NCI-H748 treated with DMSO at 0.1 percent for 48 hours (cell line): ENCODE results near the gene PTPRN2.

Experiments used
- DNase-seq: peaks from one replicate; lab custom pipeline; 2025; lab: John Stamatoyannopoulos, UW

The PTPRN2 gene

DNA sequence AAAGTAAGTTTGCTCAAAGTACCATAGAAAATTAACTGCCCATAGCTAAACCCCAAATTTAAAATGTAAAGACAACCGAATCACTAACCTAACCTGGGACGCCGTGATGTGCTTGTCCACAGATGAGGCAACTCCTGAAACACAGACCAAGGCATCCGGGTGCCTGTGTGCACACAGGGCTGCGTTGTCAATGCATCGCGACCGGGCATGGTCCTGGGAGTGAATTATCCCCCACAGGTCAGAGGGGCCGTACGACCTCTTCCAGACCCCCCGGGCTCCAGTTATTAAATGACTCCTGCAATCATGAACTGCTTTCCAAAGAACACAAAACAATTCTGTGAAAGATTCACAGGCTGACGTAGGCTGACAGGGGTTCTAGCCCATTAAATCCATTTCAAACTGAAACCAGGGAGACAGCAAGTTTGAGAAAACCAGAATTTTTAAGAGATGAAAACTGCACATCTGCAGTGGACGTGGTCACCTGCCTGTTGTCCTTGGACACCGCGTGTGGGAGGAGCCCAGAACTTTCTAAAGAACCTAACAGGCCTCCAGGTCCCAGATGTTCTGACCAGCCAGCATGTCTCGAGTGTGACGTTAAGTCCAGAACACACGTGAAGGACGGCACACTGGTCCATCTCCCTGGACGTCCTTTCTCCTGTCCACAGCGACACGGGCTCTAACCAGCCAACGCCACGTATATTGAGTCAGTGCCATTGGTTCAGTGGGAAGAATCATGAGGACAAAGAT, 953.0 kb downstream of the PTPRN2 start:
- DNase-seq: no peak

DNA sequence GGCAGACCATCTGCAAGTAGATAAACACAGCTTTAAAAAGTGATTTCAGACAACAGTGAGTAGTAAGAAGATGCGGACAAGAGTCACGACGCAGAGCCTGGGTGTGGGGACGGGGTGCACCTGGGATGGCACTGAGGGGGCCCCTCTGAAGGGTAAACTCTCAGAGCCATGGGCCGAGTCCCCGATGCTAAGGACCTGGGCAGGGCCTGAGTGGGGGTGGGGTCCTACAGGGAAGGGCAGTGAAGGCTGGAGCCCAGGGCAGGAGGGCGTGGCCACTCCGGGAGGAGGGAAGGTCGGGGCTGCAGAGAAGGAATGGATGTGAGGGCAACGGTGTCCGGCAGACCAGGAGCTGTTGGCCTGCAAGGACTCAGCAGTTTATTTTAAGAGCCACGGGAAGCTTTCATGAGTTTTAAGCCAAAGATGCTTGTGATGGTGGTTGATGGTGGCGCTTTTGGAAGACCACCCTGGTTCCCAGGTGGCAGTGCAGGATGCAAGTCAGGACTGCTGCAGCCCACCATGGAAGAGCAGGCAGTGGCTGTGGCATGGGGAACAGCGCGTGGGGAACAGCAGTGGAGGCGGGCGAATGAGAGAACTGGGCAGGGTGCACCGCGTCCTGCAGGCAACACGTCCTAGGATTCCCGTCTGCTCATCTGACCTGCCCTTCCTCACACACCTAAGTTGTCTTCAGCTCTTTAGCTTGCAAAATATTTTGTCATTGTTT, 954.0 kb downstream of the PTPRN2 start:
- DNase-seq: no peak

DNA sequence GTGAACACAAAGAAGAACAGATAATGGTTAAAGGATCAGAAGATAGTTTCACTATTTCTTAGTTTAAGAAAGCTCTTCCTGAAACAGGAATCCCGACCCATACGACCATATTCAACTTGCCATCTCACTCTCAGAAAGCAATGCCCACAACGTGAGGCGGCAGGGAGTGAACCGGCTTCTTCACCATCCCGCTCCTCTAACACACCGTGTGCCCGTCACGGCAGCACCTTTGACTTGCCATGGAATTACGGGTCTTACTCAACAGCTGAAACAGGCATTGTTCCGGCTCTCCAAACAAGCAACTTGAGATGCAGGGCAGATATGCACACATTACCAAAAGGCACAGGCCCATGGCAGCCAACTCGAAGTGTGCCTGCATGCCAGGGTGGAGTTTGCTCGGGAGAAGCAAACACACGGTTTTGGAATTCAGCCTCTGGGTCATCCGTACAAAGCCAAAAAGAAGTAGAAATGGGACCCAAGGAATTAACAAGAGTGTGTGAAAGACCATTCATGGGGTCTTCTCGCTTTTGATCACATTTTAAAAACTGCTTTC, 957.2 kb downstream of the PTPRN2 start:
- DNase-seq: no peak

DNA sequence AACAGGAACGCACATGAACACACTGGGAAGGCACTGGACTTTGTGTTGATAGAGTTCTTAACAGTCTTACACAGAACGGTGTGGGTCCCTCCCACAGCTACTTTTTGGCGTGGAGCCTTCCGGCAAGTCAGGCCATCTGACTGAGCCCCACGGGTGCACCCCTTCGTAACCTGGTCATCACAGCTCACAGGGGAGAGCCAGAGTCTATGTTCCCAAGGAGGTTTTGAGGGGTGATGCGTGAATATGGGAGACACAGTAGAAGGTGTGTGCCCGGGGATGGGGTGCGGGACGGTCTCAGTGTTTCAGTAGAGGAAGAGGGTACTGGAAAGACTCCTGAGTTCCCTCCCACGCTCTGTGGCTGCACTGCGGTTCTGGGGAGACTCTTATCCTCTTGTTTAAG, 959.2 kb downstream of the PTPRN2 start:
- DNase-seq: no peak

DNA sequence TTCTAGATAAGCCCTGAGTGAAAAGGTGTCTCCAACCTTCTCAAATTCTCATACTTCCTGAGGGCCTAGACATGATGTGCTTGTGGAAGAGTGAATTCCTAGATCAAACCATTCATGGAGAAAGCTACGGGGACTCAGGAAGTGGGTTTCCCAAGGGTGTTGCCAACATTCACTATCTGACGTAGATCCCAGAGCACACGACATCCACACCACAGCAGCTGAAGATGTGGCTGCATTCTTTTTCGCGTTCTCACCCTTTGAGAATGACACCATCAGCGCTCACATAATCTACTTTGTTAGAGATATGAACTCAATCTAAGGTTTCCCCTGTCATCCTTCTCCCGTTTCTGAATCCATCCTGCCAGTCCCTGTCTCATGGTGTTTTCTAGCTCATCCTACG, 960.0 kb downstream of the PTPRN2 start:
- DNase-seq: no peak

GRCh38 chr7:157627033-157627432, 960.6 kb downstream of the PTPRN2 start:
- DNase-seq: no peak

DNA sequence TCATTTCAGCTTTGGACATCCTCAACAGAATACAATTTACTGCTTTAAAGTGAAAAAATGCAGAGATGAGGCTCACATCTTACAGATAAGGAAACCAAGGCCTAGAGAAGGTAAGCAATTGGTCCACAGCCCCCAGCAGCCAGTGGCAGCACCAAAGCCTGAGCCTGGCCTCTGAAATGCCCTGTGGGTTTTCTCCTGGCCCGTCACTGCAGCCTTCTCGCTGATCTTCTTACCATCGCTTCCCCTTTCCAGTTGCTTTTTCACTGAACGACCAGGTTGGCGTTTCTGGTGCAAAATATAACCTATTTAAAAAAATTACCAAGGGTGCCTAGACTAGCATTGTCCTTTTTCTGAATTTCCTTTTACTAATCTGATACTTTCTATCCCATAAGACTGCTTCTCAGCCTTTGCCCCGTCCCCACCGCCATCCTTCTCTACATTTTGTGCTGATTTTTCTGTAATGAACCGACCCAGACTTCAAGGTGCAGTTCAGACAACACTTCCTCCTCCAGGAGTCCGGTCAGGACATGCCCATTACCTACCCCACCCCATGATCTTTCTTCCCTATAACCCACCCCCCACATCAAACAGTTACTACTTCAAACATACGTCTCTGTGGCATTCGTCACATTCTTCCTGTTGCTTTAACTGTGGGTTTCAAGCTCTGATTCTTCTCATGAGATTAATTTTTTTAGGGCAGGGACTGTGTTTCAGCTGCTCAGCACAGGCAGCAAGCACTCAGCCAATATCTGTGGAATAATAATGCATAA, 961.5 kb downstream of the PTPRN2 start:
- DNase-seq: no peak

DNA sequence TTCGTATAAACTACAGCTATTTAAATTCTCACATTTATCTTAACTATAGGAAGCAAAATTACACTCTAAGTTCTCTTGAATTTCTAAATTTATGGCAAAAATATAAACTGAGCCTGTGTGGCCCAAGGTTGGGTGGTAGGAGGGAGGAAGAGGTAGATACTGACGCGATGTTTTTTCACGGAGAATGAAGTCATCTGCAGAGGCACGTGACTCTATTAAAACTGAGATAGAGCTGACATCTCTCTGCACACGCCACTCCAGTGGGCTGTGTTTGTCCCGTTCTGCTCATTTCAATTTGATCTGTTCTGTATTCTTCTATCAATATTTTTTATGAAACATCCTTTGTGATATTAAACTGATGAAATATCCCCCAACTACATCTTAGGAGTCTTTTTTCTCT, 964.1 kb downstream of the PTPRN2 start:
- no peak for DNase-seq

GRCh38 chr7:157622408-157623205, 965.0 kb downstream of the PTPRN2 start:
- DNase-seq: no peak

GRCh38 chr7:157622000-157622399, 965.6 kb downstream of the PTPRN2 start:
- no peak for DNase-seq

GRCh38 chr7:157621131-157621681, 966.4 kb downstream of the PTPRN2 start:
- no peak for DNase-seq

- DNase-seq: no peak
Measured at GRCh38 chr7:157620616-157621015, 967.0 kb downstream of the PTPRN2 start.

- no peak for DNase-seq
Measured at GRCh38 chr7:157619753-157620525, 967.7 kb downstream of the PTPRN2 start.

DNA sequence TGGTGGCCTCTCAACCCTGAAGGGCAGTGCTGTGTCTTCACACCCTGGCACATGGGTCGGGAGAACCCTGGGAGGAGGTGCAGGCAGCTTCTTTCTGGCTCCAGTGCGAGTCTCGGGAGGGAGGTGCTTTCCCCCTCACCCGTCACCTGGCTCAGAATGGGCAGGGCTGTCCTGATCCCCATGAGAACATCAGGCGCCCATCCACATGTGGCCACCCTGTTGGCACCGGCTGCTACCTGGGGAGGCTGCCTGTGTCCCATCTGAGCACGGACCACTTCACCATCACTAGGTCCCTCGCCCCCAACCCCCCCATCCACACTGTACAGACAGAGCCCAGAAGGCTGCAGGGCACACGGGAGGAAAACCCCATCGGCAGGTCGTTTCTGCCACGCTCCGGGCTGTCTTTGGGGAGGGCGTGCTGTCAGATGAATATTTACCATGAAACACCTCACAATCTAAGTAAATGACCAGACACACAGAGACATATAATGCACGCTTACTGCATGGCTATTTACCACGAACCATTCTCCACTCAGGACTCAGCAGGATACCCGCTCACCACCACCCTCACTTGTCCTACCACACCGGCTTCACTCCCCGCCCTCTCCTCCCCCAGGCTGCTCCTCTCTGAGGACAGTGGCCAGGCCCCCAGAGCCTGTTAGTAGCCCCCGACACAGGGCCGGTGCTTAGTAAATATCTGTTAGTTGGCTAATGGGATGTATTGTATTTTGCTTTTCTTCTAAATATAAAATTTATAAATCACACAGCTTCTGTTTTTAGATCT, 968.6 kb downstream of the PTPRN2 start:
- DNase-seq: no peak

GRCh38 chr7:157618091-157618726, 969.4 kb downstream of the PTPRN2 start:
- DNase-seq: no peak

GRCh38 chr7:157617401-157617800, 970.2 kb downstream of the PTPRN2 start:
- DNase-seq: no peak

DNA sequence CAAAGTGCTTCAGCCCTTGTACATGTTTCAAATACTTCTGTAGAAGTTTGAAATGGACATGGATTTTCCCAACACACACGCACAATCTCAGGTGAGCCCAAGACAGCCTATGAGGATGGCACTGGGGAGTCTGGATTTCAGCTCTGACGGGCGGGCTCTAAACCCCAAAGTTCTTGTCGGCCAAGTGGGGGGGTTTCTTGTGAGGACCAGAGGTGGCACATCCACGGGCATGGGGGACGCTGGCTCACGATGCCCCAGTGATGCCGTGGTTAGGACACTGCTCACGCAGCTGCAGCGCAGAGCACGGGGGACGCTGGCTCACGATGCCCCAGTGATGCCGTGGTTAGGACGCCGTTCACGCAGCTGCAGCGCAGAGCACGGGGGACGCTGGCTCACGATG, 970.7 kb downstream of the PTPRN2 start:
- no peak for DNase-seq

GRCh38 chr7:157616426-157616825, 971.2 kb downstream of the PTPRN2 start:
- DNase-seq: no peak

DNA sequence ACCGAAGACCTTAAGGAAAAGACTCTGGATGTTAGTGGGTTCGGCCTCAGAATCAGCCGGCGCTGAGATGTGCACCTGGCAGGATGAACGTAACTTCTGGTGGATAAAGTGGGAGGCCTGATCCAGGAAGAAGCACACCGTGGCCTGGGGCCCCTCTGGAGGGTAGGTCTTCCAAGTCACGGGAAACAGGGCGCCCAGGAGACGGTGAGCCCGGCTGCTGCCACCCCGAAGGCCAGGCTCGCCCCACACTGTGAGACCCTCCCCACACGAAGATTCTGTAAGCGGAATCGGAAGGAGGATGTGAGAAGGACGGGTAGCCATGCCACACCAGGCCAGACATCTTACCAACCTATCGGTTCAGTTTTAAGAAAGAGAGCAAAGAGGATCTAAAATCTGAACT, 971.8 kb downstream of the PTPRN2 start:
- no peak for DNase-seq
